Smooth muscle cell (in vitro differentiated cells): ENCODE data around the gene CDH15. TPM values are rescaled to one million over a fixed set of nuclear protein-coding genes. Genes with fewer than 3 reads are reported as not detected.

ENCODE experiments used
- DNase-seq: peaks from one replicate; lab custom pipeline; 2025; ENCODE audit not compliant: unreplicated experiment; lab: John Stamatoyannopoulos, UW
- H2AFZ ChIP-seq: fragments of 200-600 bp; sonication (generic); 2 replicates; pipeline ENCODE4 v1.6.0; 2016; ENCODE audit warnings: antibody characterized with exemption, low read depth, mild to moderate bottlenecking
- H3F3A ChIP-seq: fragments of 200-600 bp; sonication (generic); 2 replicates; pipeline ENCODE4 v1.6.0; 2017; ENCODE audit warnings: antibody characterized with exemption, low read depth
- H3K27ac ChIP-seq: fragments of 200-600 bp; sonication (generic); 2 replicates; pipeline ENCODE4 v1.5.1; 2016; ENCODE audit warnings: low read depth, mild to moderate bottlenecking
- H3K27me3 ChIP-seq: fragments of 200-600 bp; sonication (generic); 2 replicates; pipeline ENCODE4 v1.6.1; 2016; ENCODE audit warnings: low read depth, mild to moderate bottlenecking
- H3K36me3 ChIP-seq: fragments of 200-600 bp; sonication (generic); 2 replicates; pipeline ENCODE4 v1.5.1; 2016; ENCODE audit warnings: low read depth
- H3K4me1 ChIP-seq: fragments of 200-600 bp; sonication (generic); 2 replicates; pipeline ENCODE4 v1.5.1; 2016; ENCODE audit warnings: low read depth
- H3K4me2 ChIP-seq: fragments of 200-600 bp; sonication (generic); 2 replicates; pipeline ENCODE4 v1.6.0; 2016; ENCODE audit warnings: mild to moderate bottlenecking
- H3K4me3 ChIP-seq: fragments of 200-600 bp; sonication (generic); 2 replicates; pipeline ENCODE4 v1.5.1; 2016; ENCODE audit warnings: mild to moderate bottlenecking
- H3K79me2 ChIP-seq: fragments of 200-600 bp; sonication (generic); 2 replicates; pipeline ENCODE4 v1.6.0; 2016; ENCODE audit warnings: low read depth, mild to moderate bottlenecking
- H3K9ac ChIP-seq: fragments of 200-600 bp; sonication (generic); 2 replicates; pipeline ENCODE4 v1.6.0; 2016; ENCODE audit warnings: low read depth
- H3K9me3 ChIP-seq: fragments of 200-600 bp; sonication (generic); replicated peaks from 2 replicates; pipeline ENCODE4 v1.5.1; 2016; ENCODE audit warnings: low read depth
- H4K20me1 ChIP-seq: fragments of 200-600 bp; sonication (generic); 2 replicates; pipeline ENCODE4 v1.6.0; 2016; ENCODE audit warnings: low read depth
- CTCF ChIP-seq: fragments of 200-600 bp; sonication (generic); IDR thresholded peaks from 2 replicates; pipeline ENCODE4 v1.5.1; 2017; ENCODE audit warnings: borderline replicate concordance, mild to moderate bottlenecking, antibody characterized with exemption; ENCODE audit not compliant: insufficient read depth, poor library complexity, severe bottlenecking
- WGBS: methylation state at CpG from one replicate; pipeline ENCODE4 v1.1.7; 2016; ENCODE audit warnings: low lambda C conversion rate; 5-methylcytosine and 5-hydroxymethylcytosine counted together
- polyA plus RNA-seq: library from polyadenylated mRNA; unstranded; fragments of >200 nt; fragmentation: Nextera tagmentation; extraction: Ambion mirVana; gene quantifications from 2 replicates; pipeline ENCODE4 v1.2.1, GENCODE V29; 2016
- total RNA-seq: library from RNA; depleted of rRNA; stranded (reverse); fragments of >200 nt; gene quantifications from 2 replicates; pipeline ENCODE4 v1.2.3, GENCODE V29; 2014

Gene CDH15
- total and polyA plus RNA-seq, 2 experiments from 2014 or later, result 0.36 to 1.4 TPM

GRCh38 chr16:89197633-89198416 lies 26.3 kb downstream of the CDH15 start:
- WGBS, result 91% methylated on average over 26 of the region's 26 CpGs
- TF ChIP-seq CTCF, result no peak

GRCh38 chr16:89198417-89199240 lies 27.1 kb downstream of the CDH15 start:
- H3K36me3 ChIP-seq, result no peaks in the 10 kb centered on the region
- H3K9me3 ChIP-seq, result no peaks in the 10 kb centered on the region
- TF ChIP-seq CTCF, result no peak
- no peaks in the 10 kb centered on the region for H4K20me1 ChIP-seq
- H2AFZ ChIP-seq, result no peak overlapping the region
- no peaks in the 10 kb centered on the region for H3K4me1 ChIP-seq
- 91% methylated on average over 28 of the region's 28 CpGs for WGBS
- no peak overlapping the region for H3K9ac ChIP-seq
- no peak overlapping the region for H3K4me2 ChIP-seq
- peaks cover 51% of the 10 kb centered on the region for H3K27me3 ChIP-seq
- H3K27ac ChIP-seq, result no peak overlapping the region
- H3F3A ChIP-seq, result no peaks in the 10 kb centered on the region
- no peak overlapping the region for H3K4me3 ChIP-seq
- no peak for DNase-seq
- no peaks in the 10 kb centered on the region for H3K79me2 ChIP-seq

More at GRCh38 chr16:89197633-89198416, 26.3 kb downstream of the CDH15 start:
- Histone ChIP-seq H3K4me3 (no peak overlapping the region), H3K79me2 (no peaks in the 10 kb centered on the region), H3K36me3 (no peaks in the 10 kb centered on the region), H3K4me2 (no peak overlapping the region), H3K9ac (no peak overlapping the region), H3K4me1 (no peaks in the 10 kb centered on the region), H3K27me3 (peaks cover 43% of the 10 kb centered on the region), H2AFZ (no peak overlapping the region), H3F3A (no peaks in the 10 kb centered on the region), H4K20me1 (no peaks in the 10 kb centered on the region), H3K27ac (no peak overlapping the region), H3K9me3 (no peaks in the 10 kb centered on the region)
- DNase-seq, result no peak

- no peak overlapping the region for H3K4me2 ChIP-seq
- no peak for DNase-seq
- 85% methylated on average over 22 of the region's 22 CpGs for WGBS
- no peaks in the 10 kb centered on the region for H3K4me1 ChIP-seq
- no peak overlapping the region for H3K9ac ChIP-seq
- H3K79me2 ChIP-seq, result no peaks in the 10 kb centered on the region
- no peak overlapping the region for H3K27ac ChIP-seq
- H3K27me3 ChIP-seq, result peaks cover 59% of the 10 kb centered on the region
- H3K9me3 ChIP-seq, result no peaks in the 10 kb centered on the region
- H3K4me3 ChIP-seq, result no peak overlapping the region
- H3K36me3 ChIP-seq, result no peaks in the 10 kb centered on the region
- TF ChIP-seq CTCF, result no peak
- H2AFZ ChIP-seq, result no peak overlapping the region
- no peaks in the 10 kb centered on the region for H4K20me1 ChIP-seq
- no peaks in the 10 kb centered on the region for H3F3A ChIP-seq
These were observed 27.9 kb downstream of the CDH15 start for GRCh38 chr16:89199241-89200123.
